ENCODE results near the gene KIRREL1. TPM values are rescaled to one million over a fixed set of nuclear protein-coding genes. Genes with fewer than 3 reads are reported as not detected.

Gene KIRREL1
- total and polyA plus RNA-seq, 2 of the 8 experiments (the other 6 are each of a cell fraction or from before 2014, with no cell fraction given): 14.2 to 39.0 TPM

DNA sequence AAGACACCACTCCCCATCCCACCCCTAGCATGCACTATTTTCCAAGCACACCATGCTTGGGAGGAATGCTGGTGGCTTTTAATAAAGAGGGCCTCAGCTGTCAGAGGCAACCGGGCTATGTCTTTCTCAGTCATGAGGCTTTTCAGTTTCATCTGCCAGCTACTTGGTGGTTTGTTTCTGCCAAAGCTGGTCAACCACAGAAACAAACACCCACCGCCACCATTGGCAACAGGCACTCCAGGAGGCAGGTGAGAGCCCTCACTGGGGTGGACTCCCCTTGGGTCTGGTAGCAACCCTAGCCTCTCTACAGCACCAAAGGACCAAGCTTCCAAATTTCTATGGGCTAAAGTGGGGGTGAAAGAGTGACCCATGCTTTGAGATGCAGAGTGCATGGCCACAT, 133.0 kb downstream of the KIRREL1 start:
- H3K36me3 ChIP-seq (ENCODE audit: control insufficient read depth in 2 of 4, insufficient read depth in 4 of 4, low read length in 3 of 4): no peaks in the 10 kb centered on the region
- 86% methylated on average over 2 of the region's 2 CpGs; no CpG with 5 or more reads in 1 of the 2 experiments for WGBS, 2 experiments (ENCODE audit: extremely low coverage in 1 of 2, insufficient coverage in 1 of 2, insufficient read length in 1 of 2, insufficient replicate concordance in 2 of 2, low coverage in 1 of 2, low lambda C conversion rate in 2 of 2, missing lambda C conversion rate in 1 of 2)
- H2BK120ac ChIP-seq (replicated peaks; ENCODE audit: low read depth, low read length): no peak overlapping the region
- no peak overlapping the region for H2BK20ac ChIP-seq (ENCODE audit: low read length)
- H3K79me1 ChIP-seq (ENCODE audit: low read depth, low read length): no peaks in the 10 kb centered on the region
- H3K27ac ChIP-seq (ENCODE audit: low read depth, low read length): no peak overlapping the region
- no peak overlapping the region for H2BK5ac ChIP-seq (ENCODE audit: low read depth, low read length)
- ChIA-PET CTCF (ENCODE audit: partially characterized antibody) (interaction anchor here (0.6 to 38.2 kb wide), 9 partner anchors 8 to 428 kb away, joined by 3 to 2918 read pairs (median 7); partner anchors contain the start of genes KIRREL1 and OR6Y1), POLR2A (ENCODE audit: partially characterized antibody) (interaction anchor here (0.6 to 1.4 kb wide), 3 partner anchors 23 to 634 kb away, joined by 3 to 4 read pairs (median 3); no protein-coding TSS in a partner anchor)
- H3K56ac ChIP-seq (replicated peaks; ENCODE audit: insufficient read length, low read depth, low read length): no peak overlapping the region
- no peaks in the 10 kb centered on the region for H4K20me1 ChIP-seq (replicated peaks in 1 of 2; ENCODE audit: control insufficient read depth in 1 of 2, insufficient read depth in 2 of 2, low read length in 2 of 2)
- H2AFZ ChIP-seq (ENCODE audit: low read length): no peak overlapping the region
- no peak overlapping the region for H3K14ac ChIP-seq (ENCODE audit: insufficient read length)
- no peak overlapping the region for H3K23ac ChIP-seq (ENCODE audit: insufficient read length)
- H3K4ac ChIP-seq (replicated peaks; ENCODE audit: insufficient read length, low read depth, low read length): no peak overlapping the region
- H4K8ac ChIP-seq (ENCODE audit: extremely low read depth, insufficient read depth, low read length): no peak overlapping the region
- TF ChIP-seq CEBPB (IDR thresholded peaks at IDR 0.05; ENCODE audit: low read depth, low read length) (no peak), SRF (IDR thresholded peaks at IDR 0.05; ENCODE audit: low read depth, low read length) (no peak), EZH2 (IDR thresholded peaks at IDR 0.05; ENCODE audit: low read depth, low read length, severe bottlenecking) (no peak), FOSL1 (IDR thresholded peaks at IDR 0.05; ENCODE audit: insufficient read depth, low read depth, low read length) (no peak), EGR1 (IDR thresholded peaks at IDR 0.05; ENCODE audit: borderline replicate concordance, low read depth, low read length) (no peak), SIN3A (conservative IDR thresholded peaks at IDR 0.05 in 1 of 2, IDR thresholded peaks at IDR 0.05 in 1 of 2; ENCODE audit: low read depth in 1 of 2, low read length in 2 of 2) (no peak), POLR2AphosphoS5 (IDR thresholded peaks at IDR 0.05; ENCODE audit: low read depth, low read length) (no peak), JUND (IDR thresholded peaks at IDR 0.05; ENCODE audit: low read length) (no peak), GTF2F1 (IDR thresholded peaks at IDR 0.05; ENCODE audit: borderline replicate concordance, low read depth, low read length) (no peak), KDM4A (IDR thresholded peaks at IDR 0.05; ENCODE audit: low read depth, low read length, severe bottlenecking) (no peak), CTBP2 (IDR thresholded peaks at IDR 0.05; ENCODE audit: borderline replicate concordance, insufficient read depth, insufficient read length, low read length) (no peak)
- peak overlapping the region; percentile 48 for H3K18ac ChIP-seq (ENCODE audit: extremely low read depth, low read length)
- H3K4me1 ChIP-seq (replicated peaks in 1 of 4; ENCODE audit: control insufficient read depth in 3 of 4, insufficient read depth in 4 of 4, low read length in 3 of 4): peaks cover 0 to 5% (median 2%) of the 10 kb centered on the region in 4 experiments; a peak in 5 of 7 replicates
- FAIRE-seq: no peak
- H3K4me2 ChIP-seq (ENCODE audit: insufficient read depth in 1 of 2, low read depth in 2 of 2, low read length in 2 of 2): no peak overlapping the region
- H3K79me2 ChIP-seq (ENCODE audit: control insufficient read depth in 1 of 2, insufficient read depth in 2 of 2, low read length in 2 of 2): no peaks in the 10 kb centered on the region
- H2BK12ac ChIP-seq (ENCODE audit: low read depth, low read length): no peak overlapping the region
- no peak overlapping the region; the same call in 1 of the 2 replicates for H2AK5ac ChIP-seq (ENCODE audit: low read depth, low read length)
- no peak overlapping the region for H4K91ac ChIP-seq (replicated peaks; ENCODE audit: insufficient read length, low read length)
- H3K9ac ChIP-seq (replicated peaks in 1 of 4; ENCODE audit: extremely low read depth in 1 of 4, low read depth in 3 of 4, low read length in 3 of 4): no peak overlapping the region
- no peaks in the 10 kb centered on the region for H3K27me3 ChIP-seq (replicated peaks in 1 of 4; ENCODE audit: control insufficient read depth in 3 of 4, extremely low read depth in 1 of 4, insufficient read depth in 3 of 4, low read length in 3 of 4)
- H3K4me3 ChIP-seq (ENCODE audit: extremely low read depth in 1 of 4, insufficient read depth in 2 of 4, low read depth in 3 of 4, low read length in 4 of 4): no peak overlapping the region
- DNase-seq (ENCODE audit: low read depth in 1 of 2, low spot score in 2 of 2): no peak
- H4K5ac ChIP-seq (ENCODE audit: insufficient read length, low read depth, low read length): no peak overlapping the region
- no peaks in the 10 kb centered on the region for H3K9me3 ChIP-seq (ENCODE audit: insufficient read depth in 2 of 2, low read depth in 1 of 2, low read length in 1 of 2)
- 0 out of 2 replicates have a peak overlapping the region, but pooled peaks have one; percentile 2 for H2BK15ac ChIP-seq (ENCODE audit: low read length)
- H3K23me2 ChIP-seq (ENCODE audit: low read depth, low read length): no peaks in the 10 kb centered on the region
